Cerebellar nuclear complex (tissue), 1 donor: Measurements from ENCODE around the gene MBTD1.
A peak's percentile ranks its signal among the peaks of the same experiment; 100 is the strongest.
"Not testable (repeated sequence)": the region's sequence is repeated elsewhere in the genome, so short reads cannot be mapped to it uniquely, and the experiment has no call there.

Experiments used
- DNase-seq, 2 experiments: peaks; one replicate each; lab custom pipeline; 2025; lab: John Stamatoyannopoulos, UW

Gene MBTD1

GRCh38 chr17:51188271-51188833 lies 71.5 kb downstream of the MBTD1 start:
- no peak for DNase-seq

GRCh38 chr17:51185763-51186332 lies 74.0 kb downstream of the MBTD1 start:
- no peak for DNase-seq

- no peak for DNase-seq
These were observed 75.7 kb downstream of the MBTD1 start for GRCh38 chr17:51184124-51184523.

- DNase-seq, result no peak
These were observed 79.4 kb downstream of the MBTD1 start for GRCh38 chr17:51180486-51180885.

- not testable (repeated sequence) for DNase-seq
These were observed 87.8 kb downstream of the MBTD1 start for GRCh38 chr17:51172030-51172429.

- no peak for DNase-seq
These were observed 89.1 kb downstream of the MBTD1 start for GRCh38 chr17:51170736-51171135.

- no peak for DNase-seq
These were observed 90.5 kb downstream of the MBTD1 start for GRCh38 chr17:51169340-51169739.

- DNase-seq, result no peak
These were observed 92.6 kb downstream of the MBTD1 start for GRCh38 chr17:51166987-51167931.

- DNase-seq, result peak in 1 of 2 experiments; percentile 41
These were observed 93.5 kb downstream of the MBTD1 start, which contains the start of gene NME2 for GRCh38 chr17:51166198-51166986. Gene NME2, plus strand, starts transcription at chr17:51166411. Its CDS starts 420 bp downstream, at chr17:51166831.

- no peak for DNase-seq
These were observed 94.1 kb downstream of the MBTD1 start for GRCh38 chr17:51165680-51166197.

- no peak for DNase-seq
These were observed 94.8 kb downstream of the MBTD1 start for GRCh38 chr17:51164911-51165679.

GRCh38 chr17:51161541-51161940 lies 98.3 kb downstream of the MBTD1 start:
- DNase-seq, result no peak

GRCh38 chr17:51159604-51160003 lies 100.2 kb downstream of the MBTD1 start:
- DNase-seq, result no peak

GRCh38 chr17:51155416-51155815 lies 104.4 kb downstream of the MBTD1 start:
- no peak for DNase-seq

GRCh38 chr17:51154176-51154575 lies 105.7 kb downstream of the MBTD1 start:
- DNase-seq, result no peak

- peak; percentile 91 to 94 for DNase-seq
These were observed 106.4 kb downstream of the MBTD1 start, which contains the start of gene NME1 for GRCh38 chr17:51153210-51154072. Gene NME1, plus strand, starts transcription at chr17:51153559. Its CDS starts 2,096 bp downstream, at chr17:51155655.

GRCh38 chr17:51152766-51153209 lies 107.1 kb downstream of the MBTD1 start:
- no peak for DNase-seq

- no peak for DNase-seq
These were observed 108.9 kb downstream of the MBTD1 start for GRCh38 chr17:51150932-51151331.

GRCh38 chr17:51149163-51149562 lies 110.7 kb downstream of the MBTD1 start:
- DNase-seq, result no peak

- no peak for DNase-seq
These were observed 112.2 kb downstream of the MBTD1 start for GRCh38 chr17:51147650-51148049.
